GM21390 (cell line): Measurements from ENCODE around the gene NBDY.
A peak's percentile ranks its signal among the peaks of the same experiment; 100 is the strongest.
"Not testable (repeated sequence)": the region's sequence is repeated elsewhere in the genome, so short reads cannot be mapped to it uniquely, and the experiment has no call there.

ENCODE experiments used
- ATAC-seq: cut with Tn5 transposase; IDR thresholded peaks from one replicate; pipeline ENCODE4 v1.9.1; 2021; ENCODE audit not compliant: unreplicated experiment

The NBDY gene

DNA sequence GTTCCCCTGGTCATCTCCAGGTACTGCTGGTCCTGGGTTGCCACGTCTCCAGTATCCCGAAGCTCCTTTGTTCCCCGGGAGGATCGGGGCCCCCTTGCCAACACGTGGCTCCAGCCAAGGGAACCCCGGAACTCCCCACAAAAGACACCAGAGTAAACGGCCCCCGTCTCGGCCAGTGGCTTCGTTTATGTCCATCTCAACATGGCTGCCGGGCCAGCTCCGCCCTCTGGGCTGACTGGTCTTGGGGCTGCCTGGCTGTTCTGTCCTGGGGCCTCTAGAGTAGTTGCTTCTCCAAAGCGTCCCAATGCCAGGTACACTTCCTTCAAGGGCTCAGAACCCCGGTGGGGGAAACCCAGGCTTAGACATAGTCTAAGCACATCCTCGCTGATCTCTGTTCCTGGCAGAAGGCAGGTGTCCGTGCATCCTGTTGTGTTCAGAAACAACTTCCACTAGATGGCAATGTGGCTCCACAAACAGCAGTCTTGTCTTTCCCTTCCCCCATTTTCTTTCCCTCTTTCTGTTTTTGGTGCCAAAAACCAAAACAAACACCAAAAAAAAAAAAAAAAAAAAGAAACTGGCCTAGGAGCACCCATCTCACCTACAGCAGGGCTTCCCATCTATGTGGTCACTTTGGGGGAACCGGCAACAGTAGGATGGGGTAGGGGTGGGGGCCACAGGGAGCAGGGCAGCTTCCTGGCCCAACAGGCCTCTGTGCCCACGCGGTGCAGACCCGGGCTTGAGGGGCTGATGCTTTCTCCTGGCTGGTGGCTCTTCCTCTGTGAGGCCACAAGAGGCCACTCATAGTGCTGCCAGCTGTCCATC is 35.3 kb downstream of the NBDY start:
- ATAC-seq = peak; percentile 55

DNA sequence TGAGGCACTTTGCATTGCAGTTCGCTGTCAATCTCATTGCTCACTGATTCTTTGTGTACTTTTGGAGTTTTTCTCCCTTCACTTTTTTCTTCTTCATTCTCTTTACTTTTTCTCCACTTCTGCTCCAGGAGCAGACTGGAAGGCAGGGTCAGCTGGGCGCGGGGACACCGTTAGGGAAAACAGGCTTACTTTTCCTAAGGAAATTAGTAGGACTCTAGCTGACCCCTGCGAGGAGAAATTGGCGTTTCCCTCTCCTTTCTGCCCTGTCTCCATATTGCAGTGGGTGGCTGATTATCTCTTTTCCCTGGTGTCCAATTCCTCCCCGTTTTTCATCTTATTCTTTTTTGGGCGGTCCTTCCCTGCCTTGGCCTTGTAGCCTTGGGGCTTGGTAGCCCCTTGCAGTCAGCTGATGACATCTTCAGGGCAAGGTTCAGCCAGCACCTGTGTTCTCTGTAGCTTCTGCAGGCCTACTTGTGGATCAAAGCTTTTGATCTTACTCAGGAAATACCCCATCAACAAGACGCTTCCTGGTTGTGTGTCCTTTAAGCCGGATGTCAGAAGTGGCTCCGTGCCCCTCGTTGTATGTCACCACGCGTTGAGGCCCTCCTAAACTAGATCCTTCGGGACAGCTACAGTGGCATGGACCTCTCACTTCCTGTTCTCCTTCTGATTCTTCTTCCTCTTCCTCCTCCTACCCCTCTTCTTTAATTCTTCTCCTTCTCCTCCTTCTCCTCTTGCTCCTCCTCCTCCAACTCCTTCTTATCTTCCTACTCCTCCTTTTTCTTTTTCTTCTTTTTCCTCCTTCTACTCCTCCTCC is 36.1 kb downstream of the NBDY start:
- peak; percentile 35 for ATAC-seq

DNA sequence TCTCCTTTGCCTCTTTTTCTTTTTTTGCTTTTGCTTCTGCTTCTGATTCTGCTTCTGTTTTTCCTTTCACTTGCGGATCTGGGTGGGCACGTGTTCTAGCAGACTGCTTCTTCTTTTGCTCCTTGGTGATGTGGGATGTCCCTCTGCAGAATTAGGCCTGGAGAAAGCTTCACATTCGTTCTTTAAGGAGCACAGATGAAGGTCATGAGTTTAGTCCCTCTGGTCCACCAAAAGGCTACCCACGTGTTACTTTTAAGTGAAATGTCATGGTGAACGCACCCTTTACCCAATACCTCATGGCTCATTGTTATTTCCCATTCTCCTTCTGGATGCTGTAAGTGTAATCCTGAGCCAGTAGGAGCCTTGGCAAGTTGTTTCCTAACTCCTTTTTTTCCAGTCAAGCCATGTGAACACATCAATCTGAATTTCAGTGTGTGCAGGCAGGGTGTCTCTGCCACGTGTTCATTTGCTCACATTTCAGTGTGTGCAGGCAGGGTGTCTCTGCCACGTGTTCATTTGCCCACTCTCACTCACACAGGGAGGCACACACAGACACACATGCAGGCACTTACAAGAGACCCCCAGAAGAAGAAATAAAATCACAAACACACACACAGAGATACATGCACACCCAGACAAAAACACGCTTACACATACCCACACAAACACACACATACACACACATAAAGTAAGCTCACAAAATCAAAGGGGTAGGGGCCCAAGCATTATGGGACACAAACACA is 36.9 kb downstream of the NBDY start:
- ATAC-seq = no peak

DNA sequence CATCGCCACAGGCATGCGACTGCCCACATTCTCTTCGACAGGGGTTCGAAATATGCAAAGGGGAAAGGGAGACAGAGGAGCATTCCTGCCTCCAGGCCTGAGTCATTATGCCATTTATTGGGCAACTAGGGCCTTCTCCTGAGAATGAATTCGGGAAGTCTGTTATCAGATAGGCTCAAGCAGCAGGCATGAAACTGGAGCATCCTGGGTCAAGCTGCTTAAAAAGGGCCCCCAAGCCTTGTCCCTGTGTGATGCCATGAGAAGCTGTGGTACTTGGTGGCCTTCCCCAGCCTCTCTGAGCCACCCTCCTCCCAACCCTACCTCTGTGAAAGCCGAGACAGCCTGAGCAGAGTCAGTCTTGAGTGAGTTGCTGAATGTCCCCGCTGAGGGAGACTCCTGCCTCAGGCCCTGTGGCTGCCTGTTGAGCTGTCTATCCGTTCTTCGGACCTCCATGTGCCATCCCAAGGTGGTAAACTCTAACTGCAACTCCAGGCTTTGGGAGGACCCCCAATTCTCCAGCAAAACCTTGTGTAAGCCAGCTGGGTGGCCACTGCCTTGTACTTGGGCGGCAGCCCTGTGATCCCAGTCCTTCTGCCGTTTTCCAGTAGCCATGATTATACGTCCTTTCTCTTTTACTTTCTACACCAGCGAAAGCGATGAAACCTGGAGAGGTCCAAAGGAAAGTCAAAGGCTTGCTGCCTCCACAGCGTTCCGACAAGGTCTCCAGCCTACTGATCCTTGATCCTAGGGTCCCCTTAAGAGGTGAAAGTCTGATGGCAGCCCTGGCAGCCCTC is 37.7 kb downstream of the NBDY start:
- no peak for ATAC-seq

DNA sequence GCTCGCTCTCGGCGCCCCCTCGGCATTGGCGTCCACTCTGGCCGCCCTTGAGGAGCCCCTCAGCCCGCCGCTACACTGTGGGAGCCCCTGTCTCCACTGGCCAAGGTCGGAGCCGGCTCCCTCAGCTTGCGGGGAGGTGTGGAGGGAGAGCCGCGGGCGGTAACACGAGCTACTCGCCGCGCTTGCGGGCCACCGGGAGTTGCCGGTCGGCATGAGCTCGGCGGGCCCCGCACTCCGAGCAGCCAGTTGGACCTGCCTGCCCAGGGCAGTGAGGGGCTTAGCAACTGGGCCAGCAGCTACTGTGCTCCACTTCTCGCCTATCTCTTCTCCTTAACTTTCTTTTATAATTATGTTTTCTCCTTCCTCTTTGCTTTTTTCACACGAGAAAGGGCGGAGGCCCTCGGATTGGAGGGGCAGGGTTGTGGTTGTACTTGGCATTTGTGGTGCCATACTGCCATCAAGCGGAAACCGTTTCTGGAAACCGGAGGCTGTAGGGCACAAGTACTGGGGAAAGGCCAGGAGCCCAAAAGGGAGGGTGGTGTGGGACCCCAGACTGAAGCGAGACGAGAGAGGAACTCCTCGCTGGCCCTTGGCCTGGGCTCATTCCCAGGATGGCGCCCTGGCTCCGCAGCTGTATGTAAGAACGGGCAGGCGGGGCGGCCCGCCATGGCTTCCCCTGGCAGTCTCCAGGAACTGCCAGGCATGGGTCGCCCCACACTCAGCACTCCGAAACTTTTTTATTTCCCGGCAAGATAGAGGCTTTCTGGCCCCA is 38.5 kb downstream of the NBDY start:
- not testable (repeated sequence) for ATAC-seq

DNA sequence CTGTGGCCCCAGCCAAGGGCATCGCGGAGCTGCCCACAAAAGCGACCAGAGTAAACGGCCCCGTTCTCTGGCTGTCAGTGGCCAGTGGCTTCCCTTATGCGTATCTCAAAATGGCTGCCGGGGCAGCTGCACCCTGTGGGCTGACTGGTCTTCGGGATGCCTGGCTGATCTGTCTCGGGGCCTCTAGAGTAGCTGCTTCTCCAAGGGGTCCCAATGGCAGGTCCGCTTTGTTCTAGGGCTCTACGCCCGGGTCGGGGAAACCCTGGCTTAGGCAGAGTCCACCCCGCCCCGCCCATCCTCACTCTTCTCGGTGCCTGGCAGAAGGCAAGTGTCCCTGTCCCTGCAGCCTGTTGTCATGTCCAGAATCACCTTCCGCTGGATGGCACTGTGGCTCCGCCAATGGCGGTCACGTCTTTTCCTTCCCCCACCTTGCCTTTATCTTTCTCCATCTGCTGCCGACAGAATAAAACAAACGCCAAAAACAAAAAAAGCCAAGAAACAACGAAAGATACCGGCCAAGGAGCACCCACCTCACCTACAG is 39.1 kb downstream of the NBDY start:
- not testable (repeated sequence) for ATAC-seq

DNA sequence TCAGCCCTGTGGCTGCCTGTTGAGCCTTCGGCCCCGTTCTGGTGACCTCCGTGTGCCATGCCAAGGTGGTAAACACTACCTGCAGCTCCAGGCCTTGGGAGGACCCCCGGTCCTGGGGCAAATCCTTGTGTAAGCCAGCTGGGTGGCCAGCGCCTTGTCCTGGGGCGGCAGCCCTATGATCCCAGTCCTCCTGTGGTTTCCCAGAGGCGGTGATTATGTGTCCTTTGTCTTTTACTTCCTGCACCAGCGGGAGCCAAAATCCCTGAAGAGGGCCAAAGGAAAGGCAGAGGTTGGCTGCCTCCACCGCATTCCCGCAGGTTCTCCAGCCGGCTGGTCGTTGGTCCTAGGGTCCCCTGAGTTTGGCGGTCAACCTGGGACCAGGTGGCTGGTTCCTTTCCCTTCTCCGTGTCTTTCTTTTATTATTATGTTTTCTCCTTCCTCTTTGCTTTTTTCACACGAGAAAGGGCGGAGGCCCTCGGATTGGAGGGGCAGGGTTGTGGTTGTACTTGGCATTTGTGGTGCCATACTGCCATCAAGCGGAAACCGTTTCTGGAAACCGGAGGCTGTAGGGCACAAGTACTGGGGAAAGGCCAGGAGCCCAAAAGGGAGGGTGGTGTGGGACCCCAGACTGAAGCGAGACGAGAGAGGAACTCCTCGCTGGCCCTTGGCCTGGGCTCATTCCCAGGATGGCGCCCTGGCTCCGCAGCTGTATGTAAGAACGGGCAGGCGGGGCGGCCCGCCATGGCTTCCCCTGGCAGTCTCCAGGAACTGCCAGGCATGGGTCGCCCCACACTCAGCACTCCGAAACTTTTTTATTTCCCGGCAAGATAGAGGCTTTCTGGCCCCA is 43.9 kb downstream of the NBDY start:
- ATAC-seq = not testable (repeated sequence)

DNA sequence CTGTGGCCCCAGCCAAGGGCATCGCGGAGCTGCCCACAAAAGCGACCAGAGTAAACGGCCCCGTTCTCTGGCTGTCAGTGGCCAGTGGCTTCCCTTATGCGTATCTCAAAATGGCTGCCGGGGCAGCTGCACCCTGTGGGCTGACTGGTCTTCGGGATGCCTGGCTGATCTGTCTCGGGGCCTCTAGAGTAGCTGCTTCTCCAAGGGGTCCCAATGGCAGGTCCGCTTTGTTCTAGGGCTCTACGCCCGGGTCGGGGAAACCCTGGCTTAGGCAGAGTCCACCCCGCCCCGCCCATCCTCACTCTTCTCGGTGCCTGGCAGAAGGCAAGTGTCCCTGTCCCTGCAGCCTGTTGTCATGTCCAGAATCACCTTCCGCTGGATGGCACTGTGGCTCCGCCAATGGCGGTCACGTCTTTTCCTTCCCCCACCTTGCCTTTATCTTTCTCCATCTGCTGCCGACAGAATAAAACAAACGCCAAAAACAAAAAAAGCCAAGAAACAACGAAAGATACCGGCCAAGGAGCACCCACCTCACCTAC is 44.5 kb downstream of the NBDY start:
- not testable (repeated sequence) for ATAC-seq

DNA sequence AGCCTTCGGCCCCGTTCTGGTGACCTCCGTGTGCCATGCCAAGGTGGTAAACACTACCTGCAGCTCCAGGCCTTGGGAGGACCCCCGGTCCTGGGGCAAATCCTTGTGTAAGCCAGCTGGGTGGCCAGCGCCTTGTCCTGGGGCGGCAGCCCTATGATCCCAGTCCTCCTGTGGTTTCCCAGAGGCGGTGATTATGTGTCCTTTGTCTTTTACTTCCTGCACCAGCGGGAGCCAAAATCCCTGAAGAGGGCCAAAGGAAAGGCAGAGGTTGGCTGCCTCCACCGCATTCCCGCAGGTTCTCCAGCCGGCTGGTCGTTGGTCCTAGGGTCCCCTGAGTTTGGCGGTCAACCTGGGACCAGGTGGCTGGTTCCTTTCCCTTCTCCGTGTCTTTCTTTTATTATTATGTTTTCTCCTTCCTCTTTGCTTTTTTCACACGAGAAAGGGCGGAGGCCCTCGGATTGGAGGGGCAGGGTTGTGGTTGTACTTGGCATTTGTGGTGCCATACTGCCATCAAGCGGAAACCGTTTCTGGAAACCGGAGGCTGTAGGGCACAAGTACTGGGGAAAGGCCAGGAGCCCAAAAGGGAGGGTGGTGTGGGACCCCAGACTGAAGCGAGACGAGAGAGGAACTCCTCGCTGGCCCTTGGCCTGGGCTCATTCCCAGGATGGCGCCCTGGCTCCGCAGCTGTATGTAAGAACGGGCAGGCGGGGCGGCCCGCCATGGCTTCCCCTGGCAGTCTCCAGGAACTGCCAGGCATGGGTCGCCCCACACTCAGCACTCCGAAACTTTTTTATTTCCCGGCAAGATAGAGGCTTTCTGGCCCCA is 49.3 kb downstream of the NBDY start:
- ATAC-seq = not testable (repeated sequence)

DNA sequence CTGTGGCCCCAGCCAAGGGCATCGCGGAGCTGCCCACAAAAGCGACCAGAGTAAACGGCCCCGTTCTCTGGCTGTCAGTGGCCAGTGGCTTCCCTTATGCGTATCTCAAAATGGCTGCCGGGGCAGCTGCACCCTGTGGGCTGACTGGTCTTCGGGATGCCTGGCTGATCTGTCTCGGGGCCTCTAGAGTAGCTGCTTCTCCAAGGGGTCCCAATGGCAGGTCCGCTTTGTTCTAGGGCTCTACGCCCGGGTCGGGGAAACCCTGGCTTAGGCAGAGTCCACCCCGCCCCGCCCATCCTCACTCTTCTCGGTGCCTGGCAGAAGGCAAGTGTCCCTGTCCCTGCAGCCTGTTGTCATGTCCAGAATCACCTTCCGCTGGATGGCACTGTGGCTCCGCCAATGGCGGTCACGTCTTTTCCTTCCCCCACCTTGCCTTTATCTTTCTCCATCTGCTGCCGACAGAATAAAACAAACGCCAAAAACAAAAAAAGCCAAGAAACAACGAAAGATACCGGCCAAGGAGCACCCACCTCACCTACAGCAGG is 50.0 kb downstream of the NBDY start:
- ATAC-seq = not testable (repeated sequence)

DNA sequence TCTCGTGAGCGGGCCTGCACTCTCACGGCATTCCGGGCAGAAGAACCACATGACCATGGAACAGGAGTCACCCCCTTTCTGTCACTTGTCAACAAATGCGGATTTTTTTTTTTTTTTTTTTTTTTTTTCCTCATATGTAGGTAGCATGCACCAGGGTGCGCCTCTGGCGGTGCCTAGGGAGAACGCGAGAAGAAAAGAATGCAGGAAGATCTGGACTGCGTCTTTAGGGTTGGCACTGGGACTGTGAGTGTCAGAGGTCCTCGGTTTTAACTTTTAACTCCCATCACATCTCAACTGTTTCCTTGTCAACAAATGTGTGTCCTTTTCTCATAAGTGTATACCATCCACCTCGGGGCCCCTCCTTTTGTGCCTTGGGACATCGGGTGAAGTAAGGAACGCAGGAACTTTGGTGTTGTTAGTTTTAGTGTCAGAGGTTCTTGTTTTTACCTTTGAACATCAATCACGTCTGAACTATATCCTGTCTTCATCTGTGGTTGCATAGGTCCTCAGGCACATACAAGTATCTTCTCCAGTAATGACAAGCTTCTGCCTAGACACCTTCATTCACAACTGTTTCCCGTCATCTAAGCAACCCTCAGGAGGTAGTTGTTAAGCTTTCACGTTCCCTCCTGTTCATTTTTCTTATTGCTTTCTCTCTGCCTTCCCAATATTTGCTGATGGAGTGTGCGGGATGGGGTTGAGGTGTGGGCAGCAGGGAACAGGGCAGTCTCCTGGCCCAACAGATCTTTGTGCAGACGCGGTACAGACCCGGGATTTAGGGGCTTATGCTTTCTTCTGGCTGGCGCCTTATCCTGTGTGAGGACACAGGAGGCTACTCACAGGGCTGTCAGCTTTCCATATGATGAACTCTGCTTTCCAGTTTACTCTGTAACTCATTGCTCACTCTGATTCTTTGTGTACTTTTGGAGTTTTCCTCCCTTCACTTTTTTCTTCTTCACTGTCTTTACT is 51.9 kb downstream of the NBDY start:
- ATAC-seq = not testable (repeated sequence)

DNA sequence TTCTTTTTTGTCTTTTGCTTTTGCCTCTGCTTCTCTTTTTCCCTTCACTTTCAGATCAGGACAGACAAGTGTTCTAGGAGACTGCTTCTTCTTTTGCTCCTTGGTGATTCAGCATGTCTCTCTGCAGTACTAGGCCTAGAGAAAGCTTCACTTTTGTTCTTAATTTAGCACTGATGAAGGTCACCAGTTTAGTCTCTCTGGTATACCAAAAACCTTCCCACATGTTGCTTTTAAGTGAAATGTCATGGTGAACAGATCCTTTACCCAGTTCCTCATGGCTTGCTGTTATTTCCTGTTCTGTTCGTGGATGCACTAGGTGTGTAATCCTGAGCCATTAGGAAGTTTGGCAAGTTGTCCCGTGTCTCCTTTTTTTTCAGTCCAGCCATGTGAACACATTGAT is 53.3 kb downstream of the NBDY start:
- ATAC-seq = no peak

DNA sequence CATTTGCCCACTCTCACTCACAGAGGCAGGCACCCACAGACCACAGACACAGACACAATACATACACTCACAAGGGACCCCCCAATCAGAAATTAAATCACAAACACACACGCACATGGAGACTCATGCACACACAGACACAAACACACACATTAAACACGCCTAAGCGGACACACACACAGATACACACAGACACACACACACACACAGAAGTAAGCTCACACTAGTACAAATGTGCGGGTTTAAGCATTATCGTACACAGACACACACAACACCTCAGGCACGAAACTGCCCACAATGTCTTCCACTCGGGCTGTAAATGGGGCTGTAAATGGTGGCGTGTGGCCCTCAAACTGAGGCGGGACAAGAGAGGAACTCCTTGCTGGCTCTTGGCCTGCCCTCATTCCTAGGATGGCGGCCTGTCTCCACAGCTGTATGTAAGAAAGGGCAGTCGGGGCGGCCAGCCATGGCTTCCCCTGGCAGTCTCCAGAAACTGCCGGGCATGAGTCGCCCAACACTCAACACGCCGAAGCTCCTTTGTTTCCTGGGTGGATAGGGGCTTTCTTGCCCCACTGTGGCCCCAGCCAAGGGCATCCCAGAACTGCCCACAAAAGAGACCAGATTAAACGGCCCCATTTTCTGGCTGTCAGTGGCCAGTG is 53.9 kb downstream of the NBDY start:
- no peak for ATAC-seq

DNA sequence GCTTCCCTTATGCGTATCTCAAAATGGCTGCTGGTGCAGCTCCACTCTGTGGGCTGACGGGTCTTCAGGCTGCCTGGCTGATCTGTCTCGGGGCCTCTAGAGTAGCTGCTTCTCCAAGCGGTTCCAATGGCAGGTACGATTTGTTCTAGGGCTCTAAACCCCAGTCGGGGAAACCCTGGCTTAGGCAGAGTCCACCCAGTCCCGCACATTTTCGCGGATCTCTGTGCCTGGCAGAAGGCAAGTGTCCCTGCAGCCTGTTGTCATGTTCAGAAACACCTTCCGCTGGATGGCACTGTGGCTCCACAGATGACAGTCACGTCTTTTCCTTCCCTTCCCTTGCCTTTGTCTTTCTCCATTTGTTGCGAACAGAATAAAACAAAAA is 54.4 kb downstream of the NBDY start:
- ATAC-seq = no peak

DNA sequence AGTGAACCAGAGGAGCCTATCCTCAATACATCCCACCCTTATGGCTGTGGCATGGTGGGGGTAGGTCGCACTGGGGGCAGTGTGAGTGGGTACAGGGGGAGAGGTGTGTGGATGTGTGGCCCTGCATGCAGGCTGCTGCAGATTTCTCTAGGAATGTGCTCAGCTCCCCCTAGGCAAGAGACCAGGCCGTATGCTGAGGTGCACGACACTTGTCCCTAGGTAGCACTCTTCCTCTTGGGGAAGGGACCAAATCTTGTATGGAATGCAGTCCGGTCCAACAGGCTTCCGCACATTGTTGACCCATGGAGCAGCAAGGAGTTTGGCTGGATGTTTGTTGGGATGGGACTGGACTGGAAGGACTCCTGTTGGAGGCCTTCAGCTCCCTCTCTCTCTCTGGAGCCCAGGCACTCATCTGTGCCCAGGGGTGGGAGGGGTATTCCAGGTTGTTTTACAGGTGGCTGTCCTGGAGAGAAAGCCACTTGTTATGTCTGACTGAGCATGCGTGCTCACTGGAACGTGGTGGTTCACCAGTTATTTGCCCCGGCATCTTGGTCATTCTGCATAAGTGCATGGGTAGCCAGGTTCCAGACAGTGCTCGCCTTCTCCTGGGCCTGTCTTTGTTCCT is 55.1 kb downstream of the NBDY start:
- no peak for ATAC-seq
